ENCODE measurements around the gene PLEKHA6.

The PLEKHA6 gene

GRCh38 chr1:204283711-204284651, 75.7 kb downstream of the PLEKHA6 start:
- no peak for DNase-seq

DNA sequence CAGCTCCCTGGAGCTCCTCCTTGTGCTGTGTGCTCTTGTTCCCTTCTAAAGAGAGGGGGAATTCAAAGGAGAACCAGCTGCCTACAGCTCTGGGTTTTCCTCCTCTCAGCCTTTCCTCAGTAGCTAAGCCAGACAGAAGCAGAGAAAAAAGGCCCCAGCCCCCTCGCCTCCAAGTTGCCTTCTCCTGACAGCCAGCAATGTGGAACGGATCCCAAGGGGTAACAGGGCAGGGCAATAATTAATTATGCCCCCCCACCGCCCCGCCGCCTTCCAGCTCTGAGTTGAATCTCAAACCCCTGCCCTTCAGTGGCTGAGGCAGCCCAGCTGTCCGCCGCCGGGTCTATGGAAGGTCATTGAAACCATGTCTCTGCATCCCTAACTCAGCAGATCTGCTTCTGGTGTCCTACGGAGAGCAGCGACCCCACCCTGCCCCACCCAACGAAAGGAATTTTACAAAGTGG, 76.9 kb downstream of the PLEKHA6 start:
- no peak for DNase-seq

GRCh38 chr1:204280099-204280961, 79.4 kb downstream of the PLEKHA6 start:
- no peak for DNase-seq

DNA sequence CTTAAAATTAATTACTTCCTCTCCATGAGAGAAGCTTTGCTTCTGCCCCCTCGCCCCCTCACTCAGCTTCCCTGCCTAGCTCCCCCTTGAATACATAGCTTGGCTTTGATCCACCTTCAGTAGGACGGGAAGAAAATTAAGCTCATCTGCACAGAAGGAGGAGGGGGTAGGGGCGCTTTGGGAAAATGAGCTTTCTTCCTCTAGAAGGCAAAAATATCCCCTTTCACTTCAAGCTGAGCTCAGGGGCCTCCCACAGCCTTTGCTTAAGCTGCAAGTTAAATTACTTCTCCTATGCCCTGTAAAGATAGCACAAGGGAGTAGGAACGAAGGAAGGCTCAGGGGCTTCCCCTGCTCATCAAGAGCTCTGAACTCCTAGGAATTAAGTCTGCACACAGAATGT, 80.8 kb downstream of the PLEKHA6 start:
- no peak for DNase-seq

GRCh38 chr1:204278251-204278650, 81.5 kb downstream of the PLEKHA6 start:
- DNase-seq: no peak

- no peak for DNase-seq
These were observed 82.0 kb downstream of the PLEKHA6 start for GRCh38 chr1:204277563-204278219.

- DNase-seq: no peak
These were observed 83.9 kb downstream of the PLEKHA6 start for GRCh38 chr1:204275695-204276370.

DNA sequence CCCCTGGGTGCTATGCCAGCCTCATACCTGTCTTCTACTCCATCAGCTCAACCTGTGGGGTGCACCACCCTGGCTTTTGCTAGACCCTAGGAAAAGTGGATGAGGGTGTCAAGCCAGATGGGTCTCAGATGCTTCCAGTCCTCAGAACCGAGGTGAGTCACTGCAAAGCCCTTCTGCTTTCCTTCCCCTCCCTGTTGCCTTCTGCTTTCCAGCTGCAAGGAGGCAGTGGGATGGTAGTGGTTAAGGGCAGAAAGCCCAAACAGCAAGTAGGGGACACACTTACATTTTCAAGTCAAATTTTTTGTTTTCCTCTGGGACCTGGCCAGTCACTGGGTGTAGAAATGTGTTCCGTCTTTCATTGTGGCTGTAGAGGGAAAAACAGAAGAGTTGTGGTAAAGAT, 85.3 kb downstream of the PLEKHA6 start:
- no peak for DNase-seq

GRCh38 chr1:204272505-204272904, 87.2 kb downstream of the PLEKHA6 start:
- DNase-seq: no peak

GRCh38 chr1:204271970-204272369, 87.8 kb downstream of the PLEKHA6 start:
- DNase-seq: no peak

DNA sequence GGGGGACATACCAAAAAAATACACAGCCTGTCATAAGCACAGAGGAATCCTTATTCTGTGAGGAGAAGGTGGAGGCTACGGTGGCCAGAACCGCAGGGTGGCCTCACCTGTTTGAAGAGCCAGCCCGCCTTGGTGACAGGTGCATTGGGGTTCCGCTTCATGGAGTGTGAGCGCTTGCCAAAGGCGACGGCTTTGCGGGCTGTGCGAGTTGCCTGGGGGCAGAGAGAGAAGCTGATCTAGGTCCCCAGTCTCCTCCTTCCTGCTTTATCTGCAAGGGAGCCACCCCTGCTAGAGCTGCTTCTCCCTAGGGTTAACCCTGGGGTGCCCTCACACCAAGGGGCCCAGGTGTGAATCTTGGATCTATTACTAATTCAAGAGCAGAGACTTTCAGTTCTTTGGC, 91.6 kb downstream of the PLEKHA6 start:
- DNase-seq: no peak

DNA sequence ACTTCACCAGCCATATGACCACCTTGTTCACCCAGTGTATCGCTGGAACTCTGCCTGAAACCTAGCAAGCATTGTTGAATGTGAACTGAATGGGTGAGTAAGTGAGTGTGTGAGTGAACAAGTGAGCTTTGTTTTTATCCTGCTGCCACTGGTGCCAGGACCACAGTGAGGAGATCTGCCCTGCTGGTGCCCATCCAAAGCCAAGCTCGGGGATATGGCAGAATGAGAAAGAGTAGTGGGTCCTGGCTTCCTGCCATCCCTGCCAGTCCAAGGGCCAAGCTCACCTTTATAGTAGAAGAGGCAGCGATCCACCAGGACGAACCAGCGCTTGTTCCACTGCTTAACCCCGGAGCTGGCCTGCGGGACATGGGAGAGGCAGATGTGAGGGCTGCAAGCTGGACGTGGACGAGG, 92.5 kb downstream of the PLEKHA6 start:
- no peak for DNase-seq

DNA sequence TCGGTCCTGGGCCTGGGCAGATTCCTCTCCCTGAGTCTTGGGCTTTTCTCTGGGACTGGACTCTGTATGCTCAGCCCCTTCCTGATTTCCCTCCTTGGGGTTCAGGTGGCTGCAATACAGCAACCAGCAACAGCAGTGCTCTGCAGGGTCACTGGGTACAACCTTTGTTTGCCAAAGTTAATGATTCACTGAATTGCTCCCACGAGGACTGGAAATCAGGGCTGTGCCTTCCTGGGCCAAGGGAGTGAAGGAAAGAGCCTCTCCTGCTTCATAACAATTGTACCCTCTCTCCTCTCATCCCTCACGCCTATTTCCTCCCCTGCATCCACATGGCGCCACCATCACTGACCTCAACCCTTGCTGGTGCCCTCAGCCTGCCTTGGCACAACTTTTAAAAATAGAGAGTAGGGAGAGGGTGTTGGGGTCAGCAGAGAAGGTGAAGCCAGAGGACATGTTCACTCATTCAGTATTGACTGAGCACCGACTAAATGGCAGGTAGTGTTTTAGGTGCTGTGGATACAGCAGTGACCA, 93.2 kb downstream of the PLEKHA6 start:
- DNase-seq: no peak

GRCh38 chr1:204265665-204266064, 94.1 kb downstream of the PLEKHA6 start:
- DNase-seq: no peak

GRCh38 chr1:204264805-204265204, 94.9 kb downstream of the PLEKHA6 start:
- DNase-seq: no peak

DNA sequence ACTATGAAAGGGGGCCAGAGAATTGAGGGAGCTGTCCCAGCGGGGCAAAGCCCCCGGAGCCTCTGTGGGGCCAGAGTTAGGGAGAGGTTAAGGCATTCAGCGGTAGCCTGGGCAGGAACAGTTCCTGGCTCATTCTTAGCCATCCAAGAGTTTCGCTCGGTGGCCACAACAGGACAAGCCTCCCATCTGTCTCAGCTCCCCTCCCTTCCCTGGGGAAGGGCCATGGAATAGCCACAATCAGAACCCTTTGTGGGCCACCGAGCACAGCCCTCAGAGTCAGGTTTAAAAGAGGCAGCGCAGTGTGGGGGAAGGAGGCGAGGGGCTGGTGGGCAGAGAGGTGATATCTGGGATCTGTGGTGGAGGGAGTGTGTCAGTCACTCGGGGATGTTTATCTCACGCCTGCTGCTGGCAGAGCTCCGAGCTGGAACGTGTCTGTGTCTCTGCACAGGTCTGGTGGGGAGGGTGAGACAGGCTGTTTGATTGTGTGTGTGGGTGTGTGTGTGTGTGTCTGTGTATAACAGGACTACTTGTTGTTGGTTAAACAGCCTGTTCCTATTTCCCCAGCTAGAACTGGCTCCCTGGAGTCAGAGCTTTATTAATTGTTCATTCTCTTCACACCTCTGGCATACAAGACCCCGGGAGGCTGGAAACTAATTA, 96.3 kb downstream of the PLEKHA6 start:
- no peak for DNase-seq

DNA sequence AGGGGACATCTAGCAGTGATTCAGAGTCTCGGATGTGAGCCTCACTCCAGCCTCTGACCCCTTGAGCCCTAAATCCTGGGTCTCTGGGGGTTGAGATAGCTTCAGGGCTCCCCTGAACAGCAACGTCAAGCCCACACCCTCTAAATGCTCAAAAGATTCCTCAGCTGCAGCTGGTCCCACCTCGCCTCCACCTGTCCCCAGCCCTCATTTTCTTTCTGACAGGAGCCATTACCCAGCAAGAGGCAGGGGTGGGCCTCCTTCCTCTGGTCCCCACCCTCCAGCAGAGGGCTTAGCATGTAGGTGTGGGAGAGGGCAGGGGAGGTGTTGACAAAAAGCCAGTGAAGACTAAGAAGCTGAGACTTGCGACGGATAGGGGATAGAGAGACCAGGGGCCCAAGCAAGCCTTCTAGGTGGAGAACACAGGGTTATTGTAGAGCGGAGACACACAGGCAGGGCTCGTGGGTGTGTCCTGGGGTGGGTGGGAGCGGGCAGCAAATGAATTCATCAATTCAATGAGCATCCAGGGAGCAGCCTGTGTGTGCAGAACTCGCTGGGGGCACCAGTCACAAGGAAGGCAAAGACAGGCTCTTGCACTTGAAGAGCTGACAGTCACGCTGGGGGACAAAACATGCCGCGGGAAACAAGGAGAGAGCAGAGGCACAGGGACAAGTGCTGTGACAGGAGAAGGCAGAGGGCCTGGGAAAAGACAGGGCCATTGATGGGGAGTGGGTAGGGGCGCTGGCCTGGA, 97.0 kb downstream of the PLEKHA6 start:
- no peak for DNase-seq

DNA sequence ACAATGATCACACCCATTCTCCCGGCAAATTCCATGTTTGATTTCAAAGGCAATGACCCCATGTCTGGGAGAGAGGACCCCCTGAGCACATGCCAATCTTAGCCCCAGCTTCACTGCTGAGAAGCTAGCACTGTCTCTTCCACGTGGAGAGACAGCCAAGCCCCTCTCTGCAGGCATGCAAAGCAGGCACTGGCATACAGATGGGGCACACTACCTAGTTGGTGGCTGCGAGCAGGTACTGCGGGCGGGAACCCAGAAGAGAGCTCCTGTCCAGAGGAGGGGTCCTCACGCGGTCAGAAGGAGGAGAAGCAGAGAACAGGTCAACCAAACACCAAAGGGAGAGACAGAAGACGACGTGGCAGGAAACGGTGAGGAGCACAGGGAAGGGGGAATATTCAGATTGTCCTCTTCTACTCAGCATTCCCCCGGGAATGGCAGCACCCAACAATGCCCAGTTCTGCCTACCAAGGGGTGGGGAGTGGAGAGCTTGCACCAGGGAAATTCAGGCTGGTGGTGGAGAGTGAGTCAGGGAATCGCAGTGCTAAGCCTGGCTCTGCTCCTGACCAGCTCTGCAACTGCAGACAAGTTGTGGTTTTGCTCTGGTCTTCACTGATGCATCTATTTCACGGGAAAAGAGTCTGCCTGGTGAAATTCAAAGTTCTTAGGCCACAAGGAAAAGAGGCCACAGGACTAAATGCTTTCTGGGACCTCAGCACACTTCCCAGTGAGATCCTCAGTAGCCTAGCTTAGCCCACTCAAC, 97.8 kb downstream of the PLEKHA6 start:
- no peak for DNase-seq

DNA sequence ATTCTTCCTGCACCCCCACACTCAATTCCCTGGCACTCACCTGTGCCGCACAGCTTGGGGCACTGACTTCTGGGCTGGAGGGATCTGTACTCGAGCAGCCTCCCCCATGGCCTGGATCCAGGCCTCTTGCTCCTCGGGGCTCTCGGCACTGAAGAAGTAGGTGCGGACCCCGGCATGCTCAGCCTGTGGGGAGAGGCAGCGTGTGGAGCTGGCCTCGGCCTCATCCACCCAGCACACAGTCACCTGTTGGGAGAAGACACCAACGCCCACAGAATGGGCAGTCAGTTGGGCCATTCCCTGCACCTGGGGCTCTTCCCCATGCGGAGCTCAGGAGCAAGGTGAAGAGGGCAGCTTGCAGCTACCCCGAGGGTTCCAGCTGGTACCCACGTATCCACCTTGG, 98.5 kb downstream of the PLEKHA6 start:
- DNase-seq: no peak

GRCh38 chr1:204260601-204261197, 99.0 kb downstream of the PLEKHA6 start:
- DNase-seq: no peak
